Stimulated activated CD8-positive, alpha-beta memory T cell treated with anti-CD3 and anti-CD28 coated beads, Interleukin-12 subunit alpha, Interleukin-12 subunit beta, amount 100 ng/mL, for 24 hours (primary cell): ENCODE results near the gene SDF4.

Source experiments
- DNase-seq: peaks from one replicate; pipeline ENCODE4 v3.0.0-alpha.2; 2020; ENCODE audit errors: extremely low read depth

Gene SDF4

GRCh38 chr1:1242461-1243265 lies 10.9 kb upstream of the SDF4 start:
- DNase-seq, result no peak

- no peak for DNase-seq
Observed at GRCh38 chr1:1241588-1242219, 9.9 kb upstream of the SDF4 start.

- no peak for DNase-seq
Observed at GRCh38 chr1:1240822-1241587, 9.2 kb upstream of the SDF4 start.

GRCh38 chr1:1240348-1240732 lies 8.5 kb upstream of the SDF4 start:
- DNase-seq, result no peak

GRCh38 chr1:1239614-1240347 lies 8.0 kb upstream of the SDF4 start:
- DNase-seq, result no peak

GRCh38 chr1:1239227-1239613 lies 7.4 kb upstream of the SDF4 start:
- DNase-seq, result no peak

GRCh38 chr1:1238702-1239178 lies 6.9 kb upstream of the SDF4 start:
- no peak for DNase-seq

- DNase-seq, result no peak
Observed at GRCh38 chr1:1237874-1238701, 6.3 kb upstream of the SDF4 start.

- no peak for DNase-seq
Observed at GRCh38 chr1:1236945-1237873, 5.4 kb upstream of the SDF4 start.

GRCh38 chr1:1236176-1236763 lies 4.5 kb upstream of the SDF4 start:
- no peak for DNase-seq

- DNase-seq, result no peak
Observed at GRCh38 chr1:1235016-1235744, 3.4 kb upstream of the SDF4 start.

GRCh38 chr1:1234180-1234808 lies 2.5 kb upstream of the SDF4 start:
- no peak for DNase-seq

- no peak for DNase-seq
Observed at GRCh38 chr1:1233567-1233892, 1.7 kb upstream of the SDF4 start.

GRCh38 chr1:1232796-1233566 lies 1.2 kb upstream of the SDF4 start:
- DNase-seq, result no peak

GRCh38 chr1:1232208-1232795 lies 501 bp upstream of the SDF4 start, which contains the start of gene B3GALT6:
Gene B3GALT6 (plus strand): TSS chr1:1232237. CDS start chr1:1232279, 42 bp downstream.
- no peak for DNase-seq

GRCh38 chr1:1230656-1231399 lies 973 bp downstream of the SDF4 start:
- DNase-seq, result no peak

GRCh38 chr1:1229770-1230169 lies 2.0 kb downstream of the SDF4 start:
- DNase-seq, result no peak
